CD1c-positive myeloid dendritic cell (primary cell): ENCODE data around the gene ZNF2.

Source experiments
- DNase-seq: peaks from one replicate; pipeline ENCODE4 v3.0.0-alpha.2; 2016; ENCODE audit errors: extremely low spot score

ZNF2 gene

DNA sequence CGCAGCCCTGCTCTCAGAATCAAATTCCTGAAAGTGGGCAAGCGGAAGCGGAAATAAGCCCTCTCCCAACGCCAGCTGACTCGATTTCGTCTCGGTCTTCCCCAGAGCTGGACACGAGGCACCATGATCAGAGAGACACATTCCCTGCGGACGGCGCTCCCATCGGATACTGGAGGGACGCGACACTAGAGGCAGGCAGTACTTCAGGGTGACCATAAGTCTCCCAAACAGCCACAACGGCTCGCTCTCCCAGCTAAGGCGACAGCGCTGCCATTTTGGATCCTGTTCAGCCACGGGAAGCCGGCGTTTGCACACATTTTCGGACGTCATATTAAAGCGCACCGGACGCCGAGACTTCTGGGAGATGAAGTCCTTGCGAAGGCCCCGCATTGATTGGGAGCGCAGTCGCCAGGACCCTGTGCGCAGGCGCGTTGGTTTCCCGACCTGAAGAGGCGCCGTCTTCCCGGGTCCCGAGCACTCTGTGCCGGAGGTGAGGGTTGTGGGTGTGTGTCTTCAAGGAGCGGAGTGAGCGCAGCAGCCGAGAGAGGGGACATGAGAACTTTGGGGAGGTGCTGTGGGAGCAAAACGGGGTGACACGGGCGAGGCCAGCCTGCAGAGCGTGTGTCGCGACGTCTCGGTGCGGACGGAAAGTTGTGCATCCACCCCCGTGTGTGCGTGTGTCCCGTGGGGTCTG is at the start of gene ZNF2:
Gene ZNF2, plus strand, starts transcription at position 439 of the 694 bp plus-strand sequence. CDS start 10,418 bp downstream, outside the sequence.
- DNase-seq: peak; percentile 100

GRCh38 chr2:95121093-95121406 is 44.6 kb upstream of the ZNF2 start:
- DNase-seq: no peak

DNA sequence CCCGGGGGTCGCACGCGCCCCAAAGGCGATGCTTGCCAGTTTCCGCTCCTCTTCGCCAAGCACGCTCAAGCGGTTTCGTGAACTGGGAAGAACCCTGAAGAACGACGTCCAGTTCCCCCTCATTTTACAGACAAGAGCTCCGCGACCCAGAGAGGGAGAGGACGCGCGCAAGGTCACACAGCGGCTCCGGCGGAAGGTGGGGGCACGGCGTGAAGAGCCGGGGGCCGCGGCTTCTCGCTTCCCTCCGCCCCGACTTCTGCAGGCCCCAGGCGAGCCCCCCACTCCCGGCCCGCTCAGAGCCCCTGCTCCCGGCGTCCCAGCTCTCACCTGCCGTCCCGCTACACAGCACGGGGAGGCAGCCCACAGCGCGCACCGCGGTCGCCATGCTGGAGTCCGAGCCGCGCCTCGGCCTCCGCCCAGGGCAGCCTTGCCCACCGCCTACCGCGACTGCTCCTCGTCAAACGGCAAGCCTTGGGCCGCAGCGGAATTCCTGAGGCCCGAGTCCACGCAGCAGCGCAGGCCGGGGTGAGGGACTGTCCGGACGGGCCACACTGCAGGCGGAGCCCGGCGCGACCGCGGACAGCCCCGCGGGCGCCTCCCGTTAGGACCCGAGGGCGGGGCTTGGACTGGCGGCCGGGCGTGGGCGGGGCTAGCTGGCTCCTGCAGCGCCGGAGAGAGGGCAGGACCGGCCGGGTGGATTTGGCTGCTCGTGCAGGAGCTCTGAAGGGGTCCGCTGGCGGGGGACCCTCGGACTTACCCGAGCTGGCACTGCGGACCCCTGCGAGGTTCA is 44.0 kb upstream of the ZNF2 start, which contains the start of gene MRPS5:
Gene MRPS5, minus strand, starts transcription at position 402 of the 790 bp plus-strand sequence. Its CDS starts 17 bp downstream, at position 385.
- DNase-seq: peak; percentile 92

DNA sequence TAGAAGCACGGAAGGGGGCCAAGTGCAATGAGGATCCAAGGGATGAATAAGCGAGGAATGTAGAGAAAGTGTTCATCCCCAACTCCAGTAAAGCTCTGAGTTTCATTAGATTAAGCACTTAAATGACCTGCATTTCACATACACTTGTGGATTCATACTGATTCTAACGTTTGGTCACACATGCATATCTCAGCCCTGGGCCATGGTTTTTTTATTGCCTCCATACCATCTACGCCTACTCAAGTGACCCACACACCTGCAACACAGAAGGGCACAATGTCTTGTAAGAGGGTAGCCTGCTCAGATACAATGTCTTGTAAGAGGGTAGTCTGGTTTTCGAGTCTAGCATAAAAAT is 43.4 kb upstream of the ZNF2 start:
- DNase-seq: no peak

DNA sequence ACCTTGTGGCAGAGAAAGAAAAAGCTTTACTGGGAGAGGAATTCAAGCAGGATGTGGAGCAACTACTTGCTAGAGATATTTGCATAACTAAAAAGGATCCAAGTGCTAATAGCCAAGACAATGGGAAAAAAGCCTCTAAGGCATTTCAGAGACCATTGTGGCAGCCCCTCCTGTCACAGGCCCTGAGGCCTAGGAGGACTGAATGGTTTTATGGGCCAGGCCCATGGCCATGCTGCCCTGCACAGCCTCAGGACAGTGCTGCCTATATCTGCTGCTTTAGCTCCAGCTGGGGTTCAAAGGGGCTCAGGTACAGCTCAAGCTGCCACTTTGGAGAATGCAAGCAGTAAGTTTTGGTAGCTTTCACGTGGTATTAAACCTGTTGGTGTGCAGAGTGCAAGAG is 26.9 kb upstream of the ZNF2 start:
- no peak for DNase-seq

DNA sequence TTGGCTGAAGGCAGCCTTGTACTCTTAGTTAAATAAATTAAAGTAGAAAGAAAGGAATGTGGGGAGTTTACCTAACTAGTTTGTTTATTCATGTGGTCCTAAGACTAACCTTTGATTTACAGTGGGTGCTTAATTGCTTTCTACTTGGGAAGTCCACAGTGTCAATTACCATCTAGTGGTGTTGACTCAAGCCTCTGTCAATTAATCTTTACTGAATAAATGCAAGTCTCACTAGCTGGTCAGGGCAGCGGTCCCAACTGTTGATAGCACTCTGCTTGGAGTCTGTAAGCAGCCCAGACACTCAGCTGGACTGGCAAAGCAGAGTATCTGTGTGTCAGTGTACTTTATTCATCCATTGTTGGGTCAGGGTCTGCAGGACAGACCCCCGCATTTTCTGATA is 21.8 kb upstream of the ZNF2 start:
- no peak for DNase-seq

DNA sequence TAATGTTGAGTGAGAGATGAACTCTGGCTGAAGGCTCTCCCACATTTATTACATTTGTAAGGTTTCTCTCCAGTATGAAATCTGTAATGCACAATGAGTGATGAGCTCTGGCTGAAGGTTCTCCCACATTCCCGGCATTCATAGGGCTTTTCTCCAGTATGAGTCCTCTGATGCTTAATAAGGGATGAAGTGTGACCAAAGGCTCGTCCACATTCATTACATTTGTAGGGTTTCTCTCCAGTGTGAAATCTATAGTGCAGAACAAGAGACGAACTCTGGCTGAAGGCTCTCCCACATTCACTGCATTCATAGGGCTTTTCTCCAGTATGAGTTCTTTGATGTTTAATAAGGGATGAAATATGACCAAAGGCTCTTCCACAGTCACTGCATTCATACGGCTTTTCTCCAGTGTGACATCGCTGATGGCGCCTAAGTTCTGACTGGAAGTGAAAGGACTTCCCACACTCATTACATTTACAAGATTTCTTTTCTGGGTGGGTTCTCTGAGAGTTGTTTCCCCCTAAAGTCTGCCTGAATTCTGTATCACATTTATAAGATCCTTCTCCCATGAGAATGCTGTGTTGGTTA is 16.1 kb upstream of the ZNF2 start:
- no peak for DNase-seq

DNA sequence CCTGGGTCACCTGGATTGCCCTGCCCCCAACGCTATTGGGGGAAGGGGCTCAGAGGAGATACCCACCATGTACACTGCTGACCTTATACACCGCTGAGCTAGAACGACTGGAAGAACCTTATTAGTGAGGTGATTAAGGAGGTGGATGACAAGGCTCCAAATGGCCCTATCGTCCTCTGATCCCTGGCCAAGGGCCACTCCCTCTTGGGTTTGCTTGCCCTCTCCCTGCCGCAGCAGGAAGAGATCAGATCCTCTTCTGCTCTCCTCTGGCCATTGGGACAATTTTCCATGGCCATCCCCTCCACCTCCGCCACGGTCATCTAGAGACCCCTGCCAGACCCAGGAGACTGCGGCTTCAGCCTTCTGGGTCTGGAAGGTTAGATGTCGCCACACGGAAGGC is 7.2 kb upstream of the ZNF2 start:
- DNase-seq: no peak

DNA sequence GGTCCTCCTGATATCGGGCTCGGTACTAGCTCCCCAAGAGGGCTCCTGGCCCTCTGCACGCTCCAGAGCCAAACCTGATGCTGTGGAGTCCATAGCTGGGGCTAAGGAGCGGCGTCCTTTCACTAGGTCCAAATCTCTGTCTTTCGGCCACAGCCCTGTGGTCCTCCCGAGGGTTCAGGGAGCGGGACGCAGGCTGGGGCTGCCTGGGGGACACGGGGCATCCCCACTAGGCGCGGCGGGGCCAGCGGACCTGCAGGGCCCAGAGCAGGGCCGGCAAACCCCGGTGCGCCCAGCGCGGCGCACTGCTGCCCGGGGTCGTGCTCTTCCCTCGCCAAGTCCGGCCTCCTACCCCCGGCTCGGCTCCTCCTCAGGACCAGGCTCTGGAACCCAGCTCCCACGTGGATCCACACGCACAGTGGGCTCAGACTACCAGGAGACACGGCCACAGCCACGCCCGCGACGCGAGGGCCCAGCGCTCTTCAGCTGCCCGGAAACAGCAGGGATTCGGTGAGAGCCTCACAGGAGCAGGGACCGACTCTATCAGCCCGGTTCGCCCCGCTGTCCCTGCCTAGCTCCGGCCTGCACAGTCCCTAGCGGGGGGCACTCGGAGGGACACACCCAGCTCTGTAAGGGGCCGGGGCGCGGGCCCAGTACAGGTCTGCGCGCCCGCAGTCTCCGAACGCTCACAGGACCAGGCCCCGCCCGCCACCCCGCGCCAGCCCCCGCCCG is 6.6 kb upstream of the ZNF2 start:
- DNase-seq: peak; percentile 26

DNA sequence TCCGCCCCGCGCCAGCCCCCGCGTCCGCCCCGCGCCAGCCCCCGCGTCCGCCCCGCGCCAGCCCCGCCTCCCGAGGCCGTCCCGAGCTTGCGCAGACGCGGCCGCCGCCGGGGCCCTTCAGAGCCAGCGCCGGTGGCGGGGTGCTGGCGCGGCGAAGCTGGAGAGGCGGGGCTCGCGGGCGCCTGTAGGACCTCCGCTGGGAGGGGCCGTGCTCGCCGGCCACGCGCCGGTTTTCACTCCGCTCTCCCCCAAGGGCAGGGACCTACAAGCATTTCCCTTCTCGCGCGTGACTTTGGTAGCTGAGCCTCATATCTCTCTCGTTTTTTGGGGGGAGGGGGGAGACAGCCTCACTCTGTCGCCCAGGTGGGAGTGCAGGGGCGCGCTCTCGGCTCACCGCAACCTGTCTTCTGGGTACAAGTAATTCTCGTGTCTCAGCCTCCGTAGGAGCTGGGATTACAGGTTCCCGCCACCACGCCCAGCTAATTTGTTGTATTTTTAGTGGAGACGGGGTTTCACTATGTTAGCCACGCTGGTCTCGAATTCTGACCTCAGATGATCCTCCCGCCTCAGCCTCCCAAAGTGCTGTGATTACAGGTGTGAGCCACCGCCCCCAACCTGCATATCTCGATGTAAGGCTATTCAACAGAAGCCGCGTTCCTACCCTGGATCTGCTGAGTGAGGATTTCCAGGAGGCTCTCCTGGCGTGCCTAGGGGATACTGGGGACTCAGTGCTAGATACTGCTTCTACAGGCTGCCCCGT is 5.7 kb upstream of the ZNF2 start, which contains the start of gene ZNF514:
Gene ZNF514, minus strand, starts transcription at position 159 of the 760 bp plus-strand sequence. CDS start 6,595 bp downstream, outside the sequence.
- peak; percentile 77 for DNase-seq

DNA sequence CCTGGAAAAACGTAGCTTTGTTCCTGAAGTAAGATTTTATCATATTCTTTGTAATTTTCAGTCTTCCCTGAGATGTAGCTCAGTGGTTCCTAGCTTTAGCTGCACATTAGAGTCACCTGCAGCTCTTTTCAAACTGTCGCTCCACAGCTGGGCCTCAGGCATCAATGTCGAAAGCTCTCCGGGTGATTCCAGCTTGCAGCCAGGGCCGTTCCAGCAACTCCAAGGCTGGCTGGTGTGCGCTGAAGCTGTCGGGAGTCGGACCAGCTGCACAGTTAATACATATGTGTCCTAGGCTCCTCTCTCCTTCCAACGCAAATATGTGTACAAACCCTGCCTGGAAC is 609 bp upstream of the ZNF2 start:
- DNase-seq: no peak

- no peak for DNase-seq
Measured at GRCh38 chr2:95166065-95166763, 605 bp downstream of the ZNF2 start.

GRCh38 chr2:95171902-95172301 is 6.3 kb downstream of the ZNF2 start:
- DNase-seq: no peak

- no peak for DNase-seq
Measured at GRCh38 chr2:95174031-95174542, 8.5 kb downstream of the ZNF2 start.

DNA sequence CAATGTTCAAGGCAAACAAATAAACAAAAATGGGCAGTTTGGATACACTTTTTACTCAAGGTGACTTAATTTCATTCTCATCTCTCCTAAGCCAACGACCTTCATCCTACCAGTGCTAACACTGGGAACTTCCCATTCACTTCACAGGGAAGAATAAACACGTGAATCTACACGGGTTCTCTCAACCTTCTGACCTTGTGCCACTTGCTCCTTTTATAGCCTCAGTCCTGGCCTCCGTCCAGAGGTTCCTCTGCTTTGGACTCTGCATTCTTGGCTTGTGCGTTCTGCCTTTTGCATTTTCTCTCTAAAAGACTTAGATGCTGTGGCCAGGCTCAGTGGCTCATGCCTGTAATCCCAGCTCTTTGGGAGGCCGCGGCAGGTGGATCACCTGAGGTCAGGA is 13.8 kb downstream of the ZNF2 start:
- no peak for DNase-seq

- DNase-seq: no peak
Measured at GRCh38 chr2:95181774-95182173, 16.2 kb downstream of the ZNF2 start.

DNA sequence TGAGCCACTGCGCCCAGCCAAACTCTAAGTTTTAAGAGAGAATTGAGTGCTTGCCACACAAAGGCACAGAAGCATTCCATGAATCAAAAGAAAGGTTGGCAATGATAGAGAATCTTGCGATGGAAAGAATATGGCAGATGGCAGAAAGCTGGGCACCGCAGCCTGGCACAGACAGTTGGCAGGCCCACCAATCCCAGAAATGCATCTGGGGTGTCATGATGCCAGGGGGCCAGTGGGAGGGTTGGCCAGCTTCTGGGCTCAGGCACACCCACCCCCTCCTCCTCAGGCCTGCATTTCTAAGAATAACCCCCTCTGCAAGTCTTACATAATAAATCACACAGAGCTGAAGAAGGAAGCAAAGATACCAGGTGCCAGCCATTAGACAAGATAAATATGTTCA is 19.6 kb downstream of the ZNF2 start:
- DNase-seq: no peak

DNA sequence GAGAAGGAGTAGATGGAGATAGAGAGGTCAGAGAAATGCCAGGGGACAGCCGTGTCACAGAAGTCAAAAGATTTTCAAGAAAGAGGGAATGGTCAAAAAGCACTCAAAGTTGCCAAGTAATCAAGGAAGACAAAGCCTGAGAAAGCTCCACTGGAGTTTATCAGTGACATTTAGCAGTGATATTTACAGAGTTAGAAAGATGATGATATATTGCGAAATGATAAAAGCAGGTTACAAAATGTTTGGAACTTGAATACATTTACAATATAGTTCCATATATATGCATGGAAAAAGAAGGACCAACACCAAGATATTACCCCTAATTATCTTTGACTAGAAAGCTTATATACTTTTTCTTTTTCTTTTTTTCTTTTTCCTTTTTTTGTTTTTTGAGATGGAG is 20.4 kb downstream of the ZNF2 start:
- no peak for DNase-seq

DNA sequence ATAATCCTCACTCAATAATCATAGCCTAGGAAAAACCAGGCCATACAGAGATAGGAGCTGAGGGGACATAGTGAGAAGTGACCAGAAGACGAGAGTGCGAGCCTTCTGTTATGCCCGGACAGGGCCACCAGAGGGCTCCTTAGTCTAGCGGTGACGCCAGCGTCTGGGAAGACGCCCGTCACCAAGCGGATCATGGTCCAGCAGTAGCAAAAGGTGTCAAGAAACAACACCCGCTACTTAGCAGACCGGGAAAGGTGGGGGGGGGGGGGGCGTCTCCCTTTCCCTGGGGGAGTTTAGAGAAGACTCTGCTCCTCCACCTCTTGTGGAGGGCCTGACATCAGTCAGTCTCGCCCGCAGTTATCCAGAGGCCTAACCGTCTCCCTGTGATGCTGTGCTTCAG is 27.3 kb downstream of the ZNF2 start:
- peak; percentile 33 for DNase-seq

DNA sequence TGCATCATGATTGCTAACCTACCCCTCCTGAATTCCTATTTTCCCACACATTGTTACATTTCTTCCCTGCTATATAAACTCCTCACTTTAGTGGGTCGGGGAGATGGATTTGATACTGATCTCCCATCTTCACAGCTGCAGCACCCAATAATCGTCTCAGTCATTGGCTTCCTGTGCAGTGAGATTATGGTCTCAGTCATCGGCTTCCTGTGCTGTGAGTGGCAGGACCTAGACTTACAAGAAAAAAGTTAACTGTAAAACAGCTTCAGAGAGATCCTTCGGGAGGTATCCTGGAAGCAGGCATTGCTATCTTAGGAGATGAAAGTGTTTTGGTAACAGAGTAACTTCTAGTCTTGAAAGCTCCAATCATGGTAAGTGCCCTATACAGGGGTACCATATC is 38.3 kb downstream of the ZNF2 start:
- no peak for DNase-seq

DNA sequence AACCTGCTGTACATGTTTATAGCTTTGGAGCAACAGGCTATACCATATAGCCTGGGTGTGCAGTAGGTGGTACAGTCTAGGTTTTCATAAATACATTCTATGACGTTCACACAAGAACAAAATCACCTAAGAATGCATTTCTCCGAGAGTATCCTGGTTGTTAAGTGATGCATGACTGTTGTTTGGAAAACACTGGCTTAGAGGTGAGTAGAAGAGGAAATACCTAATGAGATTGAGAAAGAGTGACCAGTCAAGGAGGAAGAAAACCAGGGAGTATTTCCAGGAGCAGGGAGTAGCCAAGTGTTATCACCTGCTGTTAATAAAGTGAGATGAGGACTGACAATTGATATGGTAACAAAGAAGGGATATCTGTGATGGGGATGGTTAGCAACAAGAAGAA is 38.8 kb downstream of the ZNF2 start:
- no peak for DNase-seq
